Measurements from ENCODE around the gene ZNF521.

ZNF521 gene

DNA sequence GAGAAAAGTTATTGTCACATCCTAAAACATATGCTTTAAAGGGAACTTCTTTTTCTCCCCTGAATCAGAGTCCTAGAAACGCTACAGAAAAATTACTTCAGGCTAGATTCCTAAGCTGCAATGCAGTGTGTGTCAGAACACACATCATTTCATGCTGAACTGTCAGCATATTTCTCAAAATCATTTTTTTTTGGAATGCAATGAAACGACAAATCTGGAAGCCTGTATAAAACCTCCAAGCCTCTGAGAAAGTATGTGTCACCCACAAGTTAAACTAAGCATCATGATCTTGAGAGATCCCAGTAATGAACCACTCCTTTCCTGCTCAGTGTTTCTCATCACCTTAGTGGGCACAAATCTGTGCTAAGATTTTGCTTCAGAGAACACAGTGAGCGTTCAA lies 276.2 kb downstream of the ZNF521 start:
- no peaks in the 10 kb centered on the region for H3K9me2 ChIP-seq (replicated peaks; ENCODE audit: insufficient read depth, low read length)
- H3K4me3 ChIP-seq (ENCODE audit: insufficient read depth, low read length, poor library complexity, severe bottlenecking), result no peak overlapping the region
- no peak overlapping the region for H2AFZ ChIP-seq (ENCODE audit: low read depth, low read length, severe bottlenecking)
- H3K4me2 ChIP-seq (ENCODE audit: low read depth, low read length, poor library complexity, severe bottlenecking), result no peak overlapping the region
- H3K79me2 ChIP-seq (ENCODE audit: insufficient read depth, low read length), result no peaks in the 10 kb centered on the region
- no peaks in the 10 kb centered on the region for H3F3A ChIP-seq (ENCODE audit: insufficient read depth)
- H3K27me3 ChIP-seq (ENCODE audit: low read length), result no peaks in the 10 kb centered on the region
- H4K20me1 ChIP-seq (ENCODE audit: low read depth, low read length), result no peaks in the 10 kb centered on the region
- no peak overlapping the region for H3K27ac ChIP-seq (ENCODE audit: low read depth, low read length)
- no peaks in the 10 kb centered on the region for H3K36me3 ChIP-seq (ENCODE audit: low read length)
- no peak for TF ChIP-seq EZH2phosphoT487 (conservative IDR thresholded peaks at IDR 0.05; ENCODE audit: low read length)
- TF ChIP-seq CTCF (IDR thresholded peaks at IDR 0.05; ENCODE audit: insufficient read depth, low read length, poor library complexity, severe bottlenecking), result no peak
- no peaks in the 10 kb centered on the region for H3K9me3 ChIP-seq (ENCODE audit: insufficient read depth, low read length)
- no peak overlapping the region for H3K9ac ChIP-seq (ENCODE audit: low read length)

DNA sequence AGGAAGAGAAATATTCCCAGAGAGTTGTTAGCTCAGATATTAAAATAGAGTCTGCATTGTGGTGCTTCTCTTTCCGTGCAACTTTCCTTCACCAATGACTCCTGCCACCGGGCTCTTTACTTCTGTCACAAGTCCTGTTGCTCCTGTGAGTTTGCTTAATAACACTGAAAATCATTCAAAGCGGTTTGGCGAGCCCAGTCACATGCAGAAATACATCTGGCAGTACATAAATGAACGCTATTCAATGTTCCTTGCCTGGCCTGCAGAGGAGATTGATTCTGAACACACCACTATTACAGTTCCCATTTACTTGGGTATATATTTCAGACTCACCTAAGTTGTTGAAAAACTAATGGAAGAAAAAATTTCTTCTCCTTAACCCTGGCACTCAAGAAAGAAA lies 276.6 kb downstream of the ZNF521 start:
- no peaks in the 10 kb centered on the region for H3K9me2 ChIP-seq (replicated peaks; ENCODE audit: insufficient read depth, low read length)
- no peak overlapping the region for H3K4me2 ChIP-seq (ENCODE audit: low read depth, low read length, poor library complexity, severe bottlenecking)
- no peak overlapping the region for H3K9ac ChIP-seq (ENCODE audit: low read length)
- H3K79me2 ChIP-seq (ENCODE audit: insufficient read depth, low read length), result no peaks in the 10 kb centered on the region
- TF ChIP-seq EZH2phosphoT487 (conservative IDR thresholded peaks at IDR 0.05; ENCODE audit: low read length) (no peak), CTCF (IDR thresholded peaks at IDR 0.05; ENCODE audit: insufficient read depth, low read length, poor library complexity, severe bottlenecking) (no peak)
- no peak overlapping the region for H3K4me3 ChIP-seq (ENCODE audit: insufficient read depth, low read length, poor library complexity, severe bottlenecking)
- H4K20me1 ChIP-seq (ENCODE audit: low read depth, low read length), result no peaks in the 10 kb centered on the region
- H3K27me3 ChIP-seq (ENCODE audit: low read length), result no peaks in the 10 kb centered on the region
- H3K36me3 ChIP-seq (ENCODE audit: low read length), result no peaks in the 10 kb centered on the region
- H3F3A ChIP-seq (ENCODE audit: insufficient read depth), result no peaks in the 10 kb centered on the region
- no peaks in the 10 kb centered on the region for H3K9me3 ChIP-seq (ENCODE audit: insufficient read depth, low read length)
- no peak overlapping the region for H3K27ac ChIP-seq (ENCODE audit: low read depth, low read length)
- no peak overlapping the region for H2AFZ ChIP-seq (ENCODE audit: low read depth, low read length, severe bottlenecking)

- no peaks in the 10 kb centered on the region for H3K9me2 ChIP-seq (replicated peaks; ENCODE audit: insufficient read depth, low read length)
- TF ChIP-seq EZH2phosphoT487 (conservative IDR thresholded peaks at IDR 0.05; ENCODE audit: low read length) (no peak), CTCF (IDR thresholded peaks at IDR 0.05; ENCODE audit: insufficient read depth, low read length, poor library complexity, severe bottlenecking) (no peak)
- H3K27ac ChIP-seq (ENCODE audit: low read depth, low read length), result no peak overlapping the region
These were observed 277.0 kb downstream of the ZNF521 start for GRCh38 chr18:25074925-25075324.

More at GRCh38 chr18:25074925-25075324, 277.0 kb downstream of the ZNF521 start:
- H2AFZ ChIP-seq (ENCODE audit: low read depth, low read length, severe bottlenecking), result no peak overlapping the region
- no peaks in the 10 kb centered on the region for H3K27me3 ChIP-seq (ENCODE audit: low read length)
- no peaks in the 10 kb centered on the region for H3K9me3 ChIP-seq (ENCODE audit: insufficient read depth, low read length)
- no peak overlapping the region for H3K4me2 ChIP-seq (ENCODE audit: low read depth, low read length, poor library complexity, severe bottlenecking)
- no peaks in the 10 kb centered on the region for H3K79me2 ChIP-seq (ENCODE audit: insufficient read depth, low read length)
- H4K20me1 ChIP-seq (ENCODE audit: low read depth, low read length), result no peaks in the 10 kb centered on the region
- H3K9ac ChIP-seq (ENCODE audit: low read length), result no peak overlapping the region
- no peaks in the 10 kb centered on the region for H3F3A ChIP-seq (ENCODE audit: insufficient read depth)
- no peak overlapping the region for H3K4me3 ChIP-seq (ENCODE audit: insufficient read depth, low read length, poor library complexity, severe bottlenecking)
- H3K36me3 ChIP-seq (ENCODE audit: low read length), result no peaks in the 10 kb centered on the region

Measured in SU-DHL-6 (cell line).